ENCODE data around the gene TNFSF12.

GRCh38 chr17:7553356-7553755, 4.5 kb downstream of the TNFSF12 start:
- TF ChIP-seq CTCF (IDR thresholded peaks at IDR 0.05) (no peak), POLR2AphosphoS5 (IDR thresholded peaks at IDR 0.05; ENCODE audit: insufficient read depth in 1 of 2, low read depth in 1 of 2) (no peak)
